Karpas-422 (cell line): ENCODE data around the gene SLC37A3. TPM values are rescaled to one million over a fixed set of nuclear protein-coding genes. Genes with fewer than 3 reads are reported as not detected.

ENCODE experiments used
- DNase-seq: peaks from one replicate; pipeline ENCODE4 v3.0.0-alpha.2; 2015
- H2AFZ ChIP-seq: fragments of 200-600 bp; sonication (generic); 2 replicates; pipeline ENCODE4 v1.6.1; 2014; ENCODE audit warnings: antibody characterized with exemption, low read length, mixed read lengths
- H3K27ac ChIP-seq: fragments of 200-600 bp; sonication (generic); 2 replicates; pipeline ENCODE4 v1.5.1; 2014; ENCODE audit warnings: mild to moderate bottlenecking, low read length, moderate library complexity
- H3K27me3 ChIP-seq: fragments of 200-600 bp; sonication (generic); 2 replicates; pipeline ENCODE4 v1.6.1; 2014; ENCODE audit warnings: low read length, mixed read lengths
- H3K36me3 ChIP-seq: fragments of 200-600 bp; sonication (generic); 2 replicates; pipeline ENCODE4 v1.6.1; 2014; ENCODE audit warnings: low read length, mixed read lengths; ENCODE audit not compliant: insufficient read depth
- H3K4me1 ChIP-seq: fragments of 200-600 bp; sonication (generic); 2 replicates; pipeline ENCODE4 v1.6.1; 2014; ENCODE audit warnings: mild to moderate bottlenecking, low read length, mixed read lengths
- H3K4me2 ChIP-seq: fragments of 200-600 bp; sonication (generic); 2 replicates; pipeline ENCODE4 v1.6.1; 2014; ENCODE audit warnings: low read length, low read depth, mild to moderate bottlenecking; ENCODE audit not compliant: poor library complexity, severe bottlenecking
- H3K4me3 ChIP-seq: fragments of 200-600 bp; sonication (generic); 2 replicates; pipeline ENCODE4 v1.5.1; 2014; ENCODE audit warnings: mild to moderate bottlenecking, antibody characterized with exemption, low read length, mixed read lengths
- H3K79me2 ChIP-seq: fragments of 200-600 bp; sonication (generic); 2 replicates; pipeline ENCODE4 v1.6.1; 2014; ENCODE audit warnings: mild to moderate bottlenecking, low read length, mixed read lengths
- H3K9ac ChIP-seq: fragments of 200-600 bp; sonication (generic); 2 replicates; pipeline ENCODE4 v1.6.0; 2014; ENCODE audit warnings: low read length
- H3K9me2 ChIP-seq: fragments of 200-600 bp; sonication (generic), shearing (Covaris generic); replicated peaks from 2 replicates; pipeline ENCODE4 v1.6.0; 2014; ENCODE audit warnings: mild to moderate bottlenecking, low read length, moderate library complexity; ENCODE audit not compliant: insufficient read depth
- H3K9me3 ChIP-seq: fragments of 300-700, 200-600 bp; sonication (generic); 2 replicates; pipeline ENCODE4 v1.6.1; 2014; ENCODE audit warnings: low read length, mixed read lengths
- H4K20me1 ChIP-seq: fragments of 200-600 bp; sonication (generic); 2 replicates; pipeline ENCODE4 v1.6.1; 2014; ENCODE audit warnings: mild to moderate bottlenecking, antibody characterized with exemption, low read length, low read depth; ENCODE audit not compliant: insufficient read depth
- total RNA-seq: library from RNA; depleted of rRNA; stranded (reverse); fragments of >200 nt; shearing (Covaris generic); gene quantifications from 2 replicates; pipeline ENCODE4 v1.2.3, GENCODE V29; 2014; ENCODE audit warnings: low replicate concordance; rRNA removed

The SLC37A3 gene, protein sequence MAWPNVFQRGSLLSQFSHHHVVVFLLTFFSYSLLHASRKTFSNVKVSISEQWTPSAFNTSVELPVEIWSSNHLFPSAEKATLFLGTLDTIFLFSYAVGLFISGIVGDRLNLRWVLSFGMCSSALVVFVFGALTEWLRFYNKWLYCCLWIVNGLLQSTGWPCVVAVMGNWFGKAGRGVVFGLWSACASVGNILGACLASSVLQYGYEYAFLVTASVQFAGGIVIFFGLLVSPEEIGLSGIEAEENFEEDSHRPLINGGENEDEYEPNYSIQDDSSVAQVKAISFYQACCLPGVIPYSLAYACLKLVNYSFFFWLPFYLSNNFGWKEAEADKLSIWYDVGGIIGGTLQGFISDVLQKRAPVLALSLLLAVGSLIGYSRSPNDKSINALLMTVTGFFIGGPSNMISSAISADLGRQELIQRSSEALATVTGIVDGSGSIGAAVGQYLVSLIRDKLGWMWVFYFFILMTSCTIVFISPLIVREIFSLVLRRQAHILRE
- total RNA-seq, result 4.2 and 5.6 TPM in 2 replicates

DNA sequence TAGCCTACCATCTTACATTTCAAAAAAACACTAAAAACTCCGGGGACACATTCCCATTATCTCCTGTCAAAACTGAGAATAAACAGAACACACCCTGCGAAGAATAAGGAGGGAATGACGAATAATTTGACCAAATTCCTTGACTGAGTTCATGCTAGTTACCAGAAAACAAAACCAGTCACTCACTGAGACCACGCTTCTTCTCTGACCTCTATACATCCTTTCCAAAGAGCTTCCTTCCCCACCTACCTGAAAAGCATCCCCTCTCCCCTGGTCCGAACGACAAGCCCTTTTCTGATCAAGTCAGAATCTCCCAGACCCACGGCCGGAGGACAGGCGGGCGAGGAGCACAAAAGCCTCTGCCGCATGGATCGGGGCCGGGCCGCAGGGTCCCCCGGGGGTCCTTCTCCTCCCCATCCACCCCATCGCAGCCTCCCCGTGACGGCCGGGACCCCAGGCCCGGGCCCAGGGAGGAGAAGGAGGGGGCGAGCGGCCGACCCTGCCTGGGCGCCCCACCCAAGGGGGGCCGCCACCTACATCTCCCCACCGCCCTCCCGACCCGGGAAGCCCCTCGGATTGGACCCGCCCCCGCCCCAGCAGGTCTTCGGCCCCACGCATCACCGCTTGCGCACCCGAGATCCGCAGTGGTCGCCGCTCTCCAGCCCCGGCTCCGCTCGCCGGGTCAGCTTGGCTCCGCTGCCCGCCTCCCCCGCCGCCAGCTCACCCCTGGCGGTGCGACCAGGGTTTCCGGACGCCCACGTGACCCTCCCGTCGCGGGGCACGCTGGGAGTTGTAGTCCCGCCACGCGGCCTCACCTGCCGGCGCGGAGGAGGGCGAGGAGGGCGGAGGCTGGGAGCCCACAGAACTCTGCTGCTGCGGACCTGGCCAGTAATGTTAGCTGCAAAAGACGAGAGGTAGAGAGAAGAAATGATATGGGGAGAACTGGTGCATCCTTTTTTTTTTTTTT, at the start of gene SLC37A3:
Gene SLC37A3 (minus strand): TSS at position 747 of the 967 bp plus-strand sequence. CDS start 16,004 bp downstream, outside the sequence.
- Histone ChIP-seq H3K9me2 (no peaks in the 10 kb centered on the region), H3K36me3 (no peaks in the 10 kb centered on the region), H3K9ac (peak within 1 kb of the TSS; percentile 72), H3K27ac (no peak within 1 kb of the TSS), H3K79me2 (no peaks in the 10 kb centered on the region), H3K4me1 (peaks cover 6% of the 10 kb centered on the region), H4K20me1 (peaks cover 12% of the 10 kb centered on the region), H2AFZ (peak within 1 kb of the TSS; percentile 81), H3K9me3 (no peaks in the 10 kb centered on the region), H3K4me2 (peak within 1 kb of the TSS; percentile 91), H3K4me3 (peak within 1 kb of the TSS; percentile 83), H3K27me3 (no peaks in the 10 kb centered on the region)
- DNase-seq, result peak; percentile 90

DNA sequence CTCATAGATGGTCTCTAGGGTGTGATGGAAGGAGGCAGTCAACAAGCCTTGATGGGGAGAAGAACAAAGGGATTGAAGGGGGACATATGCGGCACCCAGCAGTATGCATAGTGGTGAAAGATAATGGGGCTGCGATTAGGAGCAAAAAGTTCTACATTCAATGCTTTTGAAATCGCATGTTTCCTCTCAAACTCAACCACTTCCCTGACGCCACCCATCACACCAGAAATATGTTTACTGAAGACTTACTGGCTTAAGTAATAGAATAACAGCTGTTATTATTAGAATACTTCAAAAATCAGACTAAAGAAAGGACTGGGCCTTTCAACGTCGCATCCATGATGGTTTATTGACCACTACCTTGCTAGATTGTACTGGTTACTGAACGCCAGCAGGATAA, 49.5 kb upstream of the SLC37A3 start:
- no peak overlapping the region for H3K9ac ChIP-seq
- no peak overlapping the region for H3K27ac ChIP-seq
- no peaks in the 10 kb centered on the region for H3K9me2 ChIP-seq
- no peak for DNase-seq
- H3K27me3 ChIP-seq, result no peaks in the 10 kb centered on the region
- peaks cover 3% of the 10 kb centered on the region; the same call in 1 of the 2 replicates for H4K20me1 ChIP-seq
- H3K36me3 ChIP-seq, result peaks cover 5% of the 10 kb centered on the region; the same call in 1 of the 2 replicates
- no peaks in the 10 kb centered on the region for H3K9me3 ChIP-seq
- no peak overlapping the region for H3K4me3 ChIP-seq
- H2AFZ ChIP-seq, result no peak overlapping the region
- 0 out of 2 replicates have a peak, but pooled peaks cover 3% of the 10 kb centered on the region for H3K79me2 ChIP-seq
- H3K4me2 ChIP-seq, result peak overlapping the region; percentile 21
- peaks cover 25% of the 10 kb centered on the region for H3K4me1 ChIP-seq

DNA sequence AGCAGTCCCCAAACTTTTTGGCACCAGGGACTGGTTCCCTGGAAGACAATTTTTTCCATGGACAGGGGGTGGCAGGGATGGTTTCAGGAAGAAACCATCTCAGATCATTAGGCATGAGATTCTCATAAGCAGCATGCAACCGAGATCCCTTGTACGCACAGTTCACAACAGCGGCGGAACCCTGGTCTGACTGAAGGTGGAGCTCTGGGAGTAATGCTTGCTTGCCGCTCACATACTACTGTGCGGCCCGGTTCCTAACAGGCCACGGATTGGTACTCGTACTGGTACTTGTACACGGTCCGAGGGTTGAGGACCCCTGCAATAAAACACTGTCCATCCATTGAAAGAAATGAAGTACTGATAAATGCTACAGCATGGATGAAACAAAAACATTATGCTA, 48.1 kb upstream of the SLC37A3 start:
- peaks cover 25% of the 10 kb centered on the region for H3K4me1 ChIP-seq
- no peak overlapping the region for H2AFZ ChIP-seq
- no peak overlapping the region for H3K27ac ChIP-seq
- no peaks in the 10 kb centered on the region for H3K9me2 ChIP-seq
- H3K79me2 ChIP-seq, result 0 out of 2 replicates have a peak, but pooled peaks cover 3% of the 10 kb centered on the region
- no peaks in the 10 kb centered on the region for H3K9me3 ChIP-seq
- no peak for DNase-seq
- H3K9ac ChIP-seq, result no peak overlapping the region
- H3K36me3 ChIP-seq, result no peaks in the 10 kb centered on the region
- no peaks in the 10 kb centered on the region for H3K27me3 ChIP-seq
- H3K4me2 ChIP-seq, result no peak overlapping the region
- no peak overlapping the region for H3K4me3 ChIP-seq
- H4K20me1 ChIP-seq, result no peaks in the 10 kb centered on the region; the same call in 1 of the 2 replicates

DNA sequence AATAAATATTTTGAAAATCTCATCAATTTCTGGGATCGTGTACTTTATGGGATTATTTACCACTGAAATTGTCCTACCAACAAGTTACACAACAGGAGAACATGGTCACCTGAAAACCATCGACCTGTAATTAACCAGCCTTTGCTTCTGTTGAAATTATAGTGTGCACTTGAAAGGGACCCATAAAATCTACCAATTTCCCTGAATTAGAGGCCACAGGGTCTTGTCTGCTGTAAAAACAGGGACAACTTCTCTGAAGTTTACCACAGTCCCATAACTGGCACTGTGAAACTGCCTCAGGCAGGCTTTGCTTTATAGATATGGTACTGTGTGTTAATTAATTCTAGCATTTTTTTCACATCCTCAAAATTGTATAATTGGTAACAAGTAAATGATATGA, 43.2 kb upstream of the SLC37A3 start:
- Histone ChIP-seq H3K4me2 (no peak overlapping the region), H3K4me1 (peaks cover 7% of the 10 kb centered on the region), H2AFZ (no peak overlapping the region), H3K79me2 (no peaks in the 10 kb centered on the region), H3K27me3 (no peaks in the 10 kb centered on the region), H4K20me1 (no peaks in the 10 kb centered on the region; the same call in 1 of the 2 replicates), H3K4me3 (no peak overlapping the region), H3K36me3 (no peaks in the 10 kb centered on the region), H3K9ac (no peak overlapping the region), H3K9me2 (no peaks in the 10 kb centered on the region), H3K9me3 (no peaks in the 10 kb centered on the region), H3K27ac (no peak overlapping the region)
- DNase-seq, result no peak

DNA sequence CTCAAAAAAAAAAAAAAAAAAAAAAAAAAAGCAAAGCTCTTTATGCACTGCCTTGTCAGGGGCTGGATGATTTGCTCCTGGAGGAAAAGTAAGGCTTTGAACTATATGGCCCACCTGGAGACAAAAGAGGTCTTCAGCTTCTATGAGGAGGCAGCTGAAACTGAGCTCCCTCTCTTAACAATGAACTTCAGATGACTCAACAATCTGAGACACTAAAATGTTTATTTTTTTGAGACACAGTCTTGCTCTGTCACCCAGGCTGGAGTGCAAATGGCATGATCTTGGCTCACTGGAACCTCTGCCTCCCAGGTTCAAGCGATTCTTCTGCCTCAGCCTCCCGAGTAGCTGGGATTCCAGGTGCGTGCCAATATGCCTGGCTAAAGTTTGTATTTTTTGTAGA, 42.3 kb upstream of the SLC37A3 start:
- no peaks in the 10 kb centered on the region for H3K9me2 ChIP-seq
- no peaks in the 10 kb centered on the region for H3K27me3 ChIP-seq
- H3K9me3 ChIP-seq, result no peaks in the 10 kb centered on the region
- no peaks in the 10 kb centered on the region for H3K79me2 ChIP-seq
- H3K9ac ChIP-seq, result no peak overlapping the region
- H3K4me1 ChIP-seq, result peaks cover 7% of the 10 kb centered on the region
- H3K4me2 ChIP-seq, result no peak overlapping the region
- no peak overlapping the region for H3K27ac ChIP-seq
- H3K4me3 ChIP-seq, result no peak overlapping the region
- no peak overlapping the region for H2AFZ ChIP-seq
- DNase-seq, result no peak
- no peaks in the 10 kb centered on the region for H3K36me3 ChIP-seq
- no peaks in the 10 kb centered on the region; the same call in 1 of the 2 replicates for H4K20me1 ChIP-seq

DNA sequence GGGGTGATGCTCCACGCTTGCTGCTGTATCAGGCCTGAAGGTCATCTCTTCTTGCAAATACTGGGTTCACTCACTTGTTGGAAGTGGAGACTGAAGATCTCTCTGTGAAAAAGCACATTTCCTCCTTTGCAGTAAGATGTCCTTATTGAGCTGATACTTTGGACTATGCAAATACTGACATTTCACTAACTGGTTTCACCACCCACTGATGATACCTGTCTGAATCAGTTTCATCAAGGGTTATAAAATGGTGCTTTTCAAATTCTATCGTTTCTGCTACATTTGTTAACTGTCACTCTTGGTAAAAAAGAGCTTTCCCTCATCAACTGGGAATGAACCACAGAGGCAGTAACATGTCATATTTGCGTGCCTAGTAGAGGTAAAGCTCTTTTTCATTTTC, 41.0 kb upstream of the SLC37A3 start:
- no peak overlapping the region for H3K4me2 ChIP-seq
- no peaks in the 10 kb centered on the region for H3K9me3 ChIP-seq
- no peak overlapping the region for H2AFZ ChIP-seq
- no peak overlapping the region for H3K9ac ChIP-seq
- no peaks in the 10 kb centered on the region for H3K9me2 ChIP-seq
- H3K4me3 ChIP-seq, result no peak overlapping the region
- H3K27ac ChIP-seq, result no peak overlapping the region
- H4K20me1 ChIP-seq, result no peaks in the 10 kb centered on the region; the same call in 1 of the 2 replicates
- H3K36me3 ChIP-seq, result no peaks in the 10 kb centered on the region
- peaks cover 7% of the 10 kb centered on the region for H3K4me1 ChIP-seq
- DNase-seq, result peak; percentile 54
- no peaks in the 10 kb centered on the region for H3K27me3 ChIP-seq
- H3K79me2 ChIP-seq, result no peaks in the 10 kb centered on the region

DNA sequence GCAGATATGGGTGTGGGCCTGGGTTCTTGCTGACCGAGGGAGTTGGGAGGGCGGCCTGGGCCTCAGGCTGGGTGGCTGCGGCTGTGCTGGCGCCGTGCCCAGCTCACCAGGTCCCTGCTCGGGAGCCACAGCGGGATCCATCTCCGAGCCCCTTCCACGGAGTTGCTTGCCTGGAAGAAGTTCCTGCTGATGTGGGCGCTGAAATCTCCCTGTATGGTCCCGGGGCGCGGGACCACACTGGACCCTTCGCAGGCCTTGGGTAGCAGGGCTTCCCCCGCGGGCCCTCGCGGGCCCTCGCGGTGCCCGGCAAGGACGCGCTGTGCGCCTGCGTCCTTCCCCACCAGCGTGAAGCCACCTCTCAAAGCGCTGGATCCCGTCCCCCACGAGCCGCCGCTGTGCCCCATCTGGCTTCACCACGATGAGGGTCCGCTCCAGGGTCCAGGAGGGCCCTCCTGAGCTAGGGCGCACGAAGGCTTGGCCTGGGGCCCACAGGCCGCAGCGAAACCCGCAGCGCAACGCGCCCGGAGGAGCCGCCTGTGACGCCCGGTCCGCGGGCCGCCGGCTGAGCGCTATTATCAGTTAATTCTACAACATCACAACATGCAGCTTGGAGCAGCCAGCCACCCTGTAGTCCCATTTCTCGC, 37.0 kb upstream of the SLC37A3 start:
- peaks cover 7% of the 10 kb centered on the region for H3K4me1 ChIP-seq
- H3K36me3 ChIP-seq, result no peaks in the 10 kb centered on the region
- H4K20me1 ChIP-seq, result no peaks in the 10 kb centered on the region
- H3K27ac ChIP-seq, result no peak overlapping the region
- no peak overlapping the region for H3K4me2 ChIP-seq
- no peak overlapping the region for H3K4me3 ChIP-seq
- H3K9me3 ChIP-seq, result no peaks in the 10 kb centered on the region
- no peaks in the 10 kb centered on the region for H3K27me3 ChIP-seq
- no peak for DNase-seq
- H2AFZ ChIP-seq, result no peak overlapping the region
- no peak overlapping the region for H3K9ac ChIP-seq
- no peaks in the 10 kb centered on the region for H3K9me2 ChIP-seq
- no peaks in the 10 kb centered on the region for H3K79me2 ChIP-seq
